ACHN (cell line): ENCODE data around the gene RPS26.
"Not testable (repeated sequence)": the region's sequence is repeated elsewhere in the genome, so short reads cannot be mapped to it uniquely, and the experiment has no call there.

ENCODE experiments used
- DNase-seq: peaks from one replicate; pipeline ENCODE4 v3.0.0-alpha.2; 2015
- in situ Hi-C: cut with HindIII; loops from 2 replicates; pipeline ENCODE4 v1.10.0; 2017; ENCODE audit warnings: low sequenced_read_pairs, low pct_ligation_motif_present, low pct_unique_long_range_greater_than_20kb

The RPS26 gene

GRCh38 chr12:56061982-56062381 is 20.3 kb downstream of the RPS26 start:
- in situ Hi-C loops = no loop called here

GRCh38 chr12:56062996-56063395 is 21.3 kb downstream of the RPS26 start:
- no peak for DNase-seq
- in situ Hi-C loops = no loop called here

More at GRCh38 chr12:56061982-56062381, 20.3 kb downstream of the RPS26 start:
- no peak for DNase-seq

GRCh38 chr12:56071648-56072047 is 29.9 kb downstream of the RPS26 start:
- in situ Hi-C loops = no loop called here

GRCh38 chr12:56074396-56074795 is 32.7 kb downstream of the RPS26 start:
- in situ Hi-C loops = no loop called here
- DNase-seq = no peak

More at GRCh38 chr12:56071648-56072047, 29.9 kb downstream of the RPS26 start:
- no peak for DNase-seq

- DNase-seq, in situ Hi-C loops: not testable (repeated sequence)
Measured at GRCh38 chr12:56077966-56078365, 36.2 kb downstream of the RPS26 start.

- no peak for DNase-seq
- in situ Hi-C loops = no loop called here
Measured at GRCh38 chr12:56078427-56078826, 36.7 kb downstream of the RPS26 start.

GRCh38 chr12:56078931-56079722 is 37.4 kb downstream of the RPS26 start:
- in situ Hi-C loops = no loop called here
- DNase-seq = peak; percentile 95

GRCh38 chr12:56079723-56080555 is 38.2 kb downstream of the RPS26 start, which contains the start of gene ERBB3:
ERBB3 (plus strand) TSS chr12:56080165; CDS start chr12:56080301, 136 bp downstream.
- in situ Hi-C loops = no loop called here
- DNase-seq = peak; percentile 91

GRCh38 chr12:56080556-56081138 is 38.9 kb downstream of the RPS26 start:
- peak; percentile 28 for DNase-seq
- in situ Hi-C loops = no loop called here

- no peak for DNase-seq
- in situ Hi-C loops = no loop called here
Measured at GRCh38 chr12:56081393-56082347, 40.0 kb downstream of the RPS26 start.

GRCh38 chr12:56082382-56082781 is 40.7 kb downstream of the RPS26 start:
- in situ Hi-C loops = no loop called here

GRCh38 chr12:56082967-56083366 is 41.2 kb downstream of the RPS26 start:
- no peak for DNase-seq
- in situ Hi-C loops = no loop called here

More at GRCh38 chr12:56082382-56082781, 40.7 kb downstream of the RPS26 start:
- no peak for DNase-seq

GRCh38 chr12:56084958-56085543 is 43.3 kb downstream of the RPS26 start:
- peak; percentile 54 for DNase-seq
- in situ Hi-C loops = no loop called here

- no peak for DNase-seq
- in situ Hi-C loops = no loop called here
Measured at GRCh38 chr12:56086096-56086495, 44.4 kb downstream of the RPS26 start.

- DNase-seq = no peak
- in situ Hi-C loops = no loop called here
Measured at GRCh38 chr12:56086608-56087007, 44.9 kb downstream of the RPS26 start.

- no peak for DNase-seq
- in situ Hi-C loops = no loop called here
Measured at GRCh38 chr12:56087220-56087619, 45.5 kb downstream of the RPS26 start.
